OCI-LY1 (cell line): ENCODE results near the gene TMEM200B.

Source experiments
- CTCF ChIP-seq: fragments of 200-600 bp; sonication (generic), shearing (Covaris generic); IDR thresholded peaks from 2 replicates; pipeline ENCODE4 v1.5.1; 2017; ENCODE audit warnings: mild to moderate bottlenecking, antibody characterized with exemption, low read length, moderate library complexity, mixed read lengths
- EZH2 ChIP-seq: fragments of 200-600 bp; sonication (generic), shearing (Covaris generic); IDR thresholded peaks from 2 replicates; pipeline ENCODE4 v1.8.0; 2017; ENCODE audit warnings: borderline replicate concordance, mixed run types, mild to moderate bottlenecking, antibody characterized with exemption, low read length, moderate library complexity, mixed read lengths

DNA sequence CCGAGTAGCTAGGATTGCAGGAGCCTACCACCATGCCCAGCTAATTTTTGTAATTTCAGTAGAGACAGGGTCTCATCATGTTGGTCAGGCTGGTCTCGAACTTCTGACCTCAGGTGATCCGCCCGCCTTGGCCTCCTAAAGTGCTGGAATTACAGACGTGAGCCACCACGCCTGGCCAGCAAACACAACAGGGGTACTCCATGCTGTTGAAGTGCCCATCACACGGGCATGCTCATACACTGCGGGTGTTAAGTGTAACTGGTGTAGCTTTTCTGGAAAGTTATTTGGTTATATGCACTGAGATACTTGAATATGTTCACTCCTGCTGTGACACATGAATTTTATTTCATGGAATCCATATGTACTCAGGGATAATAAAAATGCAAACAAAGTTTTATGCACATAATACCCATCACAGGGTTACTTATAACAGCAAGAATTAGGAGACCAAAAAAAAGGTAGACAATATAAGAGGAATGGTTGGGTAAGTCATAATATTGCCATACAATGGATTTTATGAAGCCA is 48.8 kb upstream of the TMEM200B start:
- TF ChIP-seq CTCF: no peak
- no peak for TF ChIP-seq EZH2
